A549 (cell line): ENCODE measurements around the gene ANGPTL5. TPM values are rescaled to one million over a fixed set of nuclear protein-coding genes. Genes with fewer than 3 reads are reported as not detected.

Experiments used
- ATAC-seq, 2 experiments: fragments of 200-7000 bp in 1 of 2; fragments of >200 bp in 1 of 2; cut with Nextera tagmentation in 1 of 2; cut with Tn5 transposase in 1 of 2; 3 replicates each; pipeline versions ENCODE4 v1.8.0 to v1.9.1; 2018 to 2020; ENCODE audit warnings: mild to moderate bottlenecking in 1 of 2, moderate library complexity in 1 of 2
- CTCF ChIA-PET: fragments of 300-600 bp; sonication (Branson Sonifier 250); formaldehyde crosslinking; extraction: SDS; loops from one replicate; lab custom pipeline; 2021; ENCODE audit warnings: antibody characterized with exemption, inconsistent platforms; lab: Yijun Ruan, JAX
- POLR2A ChIA-PET: fragments of 350-600 bp; formaldehyde crosslinking; extraction: SDS; loops from one replicate; lab custom pipeline; 2021; ENCODE audit warnings: antibody characterized with exemption, inconsistent platforms; lab: Yijun Ruan, JAX
- DNase-seq, 2 experiments: peaks; one replicate each; pipeline versions ENCODE4 v3.0.0 to v3.0.0-alpha.2; 2011 to 2016; ENCODE audit warnings: low read depth in 1 of 2, low spot score in 1 of 2
- FAIRE-seq: peaks from 2 replicates; lab custom pipeline; 2011; peaks lifted over from hg19 to GRCh38; lab: Jason Lieb, UNC
- H3K27ac ChIP-seq, 2 experiments: fragments of >200 bp; sonication (Bioruptor Twin); formaldehyde crosslinking; 3 replicates each; pipeline ENCODE4 v1.5.1; 2016 to 2017
- H3K4me1 ChIP-seq: fragments of >200 bp; sonication (Bioruptor Twin); formaldehyde crosslinking; 3 replicates; pipeline ENCODE4 v1.6.1; 2016
- H3K4me2 ChIP-seq: fragments of >200 bp; sonication (Bioruptor Twin); formaldehyde crosslinking; 3 replicates; pipeline ENCODE4 v1.6.1; 2016
- H3K4me3 ChIP-seq: fragments of >200 bp; sonication (Bioruptor Twin); formaldehyde crosslinking; 3 replicates; pipeline ENCODE4 v1.5.1; 2016
- H3K9me3 ChIP-seq: fragments of >200 bp; sonication (Bioruptor Twin); formaldehyde crosslinking; 3 replicates; pipeline ENCODE4 v1.6.1; 2016
- ELK1 ChIP-seq: fragments of 150-350 bp; IDR thresholded peaks from 2 replicates; pipeline ENCODE4 v1.6.1; 2014; ENCODE audit warnings: low read depth, mild to moderate bottlenecking, low read length
- FOSL2 ChIP-seq, 2 experiments: fragments of 450-650 bp in 1 of 2; fragments of >200 bp in 1 of 2; sonication (Bioruptor Twin) in 1 of 2; formaldehyde crosslinking; IDR thresholded peaks; 2 replicates each; pipeline versions ENCODE4 v1.5.0 to v1.6.1; 2016 to 2020; ENCODE audit warnings: mild to moderate bottlenecking in 1 of 2, moderate library complexity in 1 of 2
- GATA3 ChIP-seq: IDR thresholded peaks from 2 replicates; pipeline ENCODE4 v1.6.1; 2012; ENCODE audit warnings: borderline replicate concordance
- HES2 ChIP-seq: fragments of >200 bp; sonication (Bioruptor Twin); formaldehyde crosslinking; IDR thresholded peaks from 2 replicates; pipeline ENCODE4 v1.6.1; 2016
- HEYL ChIP-seq: fragments of 250-450 bp; sonication (Bioruptor Pico); IDR thresholded peaks from 2 replicates; pipeline ENCODE4 v1.8.0; 2021; ENCODE audit warnings: mild to moderate bottlenecking, moderate library complexity
- HOXA7 ChIP-seq: fragments of 250-450 bp; sonication (Bioruptor Pico); IDR thresholded peaks from 2 replicates; pipeline ENCODE4 v1.5.0; 2020; ENCODE audit warnings: mild to moderate bottlenecking, moderate library complexity
- HOXB5 ChIP-seq: fragments of 250-450 bp; sonication (Bioruptor Pico); IDR thresholded peaks from 2 replicates; pipeline ENCODE4 v1.5.0; 2020; ENCODE audit warnings: mild to moderate bottlenecking, moderate library complexity
- JUNB ChIP-seq: fragments of >200 bp; sonication (Bioruptor Twin); formaldehyde crosslinking; IDR thresholded peaks from 2 replicates; pipeline ENCODE4 v1.6.1; 2016
- KDM5A ChIP-seq: fragments of 200-600 bp; sonication (generic); IDR thresholded peaks from 2 replicates; pipeline ENCODE4 v1.6.1; 2016; ENCODE audit warnings: antibody characterized with exemption, mild to moderate bottlenecking
- MYC ChIP-seq: IDR thresholded peaks from 2 replicates; pipeline ENCODE4 v1.6.1; 2012; ENCODE audit warnings: mild to moderate bottlenecking, inconsistent platforms, low read length, improper control_type of control experiment, borderline replicate concordance
- NR3C1 ChIP-seq: fragments of >200 bp; sonication (Bioruptor Twin); formaldehyde crosslinking; IDR thresholded peaks from 3 replicates; pipeline ENCODE4 v1.6.1; 2017
- PBX3 ChIP-seq: IDR thresholded peaks from 2 replicates; pipeline ENCODE4 v1.6.1; 2012
- RAD21 ChIP-seq, 2 experiments: fragments of >200 bp in 1 of 2; sonication (Bioruptor Twin) in 1 of 2; formaldehyde crosslinking in 1 of 2; IDR thresholded peaks in 1 of 2; conservative IDR thresholded peaks in 1 of 2; 2 replicates in 1 of 2; 3 replicates in 1 of 2; pipeline ENCODE4 v1.6.1; 2012 to 2018; ENCODE audit warnings: inconsistent platforms in 1 of 2
- SMC3 ChIP-seq: fragments of >200 bp; sonication (Bioruptor Twin); formaldehyde crosslinking; IDR thresholded peaks from 3 replicates; pipeline ENCODE4 v1.6.1; 2018; ENCODE audit warnings: inconsistent platforms
- TFCP2L1 ChIP-seq: fragments of 250-450 bp; sonication (Bioruptor Pico); IDR thresholded peaks from 2 replicates; pipeline ENCODE4 v1.5.0; 2021; ENCODE audit warnings: mild to moderate bottlenecking
- TP53 ChIP-seq: fragments of 250-450 bp; sonication (Bioruptor Pico); IDR thresholded peaks from 2 replicates; pipeline ENCODE4 v1.5.0; 2021; ENCODE audit warnings: mild to moderate bottlenecking, moderate library complexity
- WGBS: methylation state at CpG from one replicate; pipeline ENCODE4 v1.1.6; 2017; ENCODE audit errors: missing lambda C conversion rate; 5-methylcytosine and 5-hydroxymethylcytosine counted together
- polyA plus RNA-seq, 4 experiments: library from polyadenylated mRNA; depleted of rRNA in 3 of 4; stranded (reverse); fragments of >200 nt; fragmentation: RNase III in 1 of 4; extraction: RNeasy Plus Mini Kit Qiagen cat#74134 plus additional on column Dnase treatment in 1 of 4; gene quantifications; 2 replicates in 3 of 4; 3 replicates in 1 of 4; pipeline ENCODE4 v1.2.3, GENCODE V29; 2011 to 2017
- TF ChIP-seq, protein P1 (sequence below): fragments of 250-450 bp; sonication (Bioruptor Pico); IDR thresholded peaks from 2 replicates; pipeline ENCODE4 v1.5.0; 2021; ENCODE audit warnings: mild to moderate bottlenecking, moderate library complexity, borderline replicate concordance
- TF ChIP-seq, protein P2 (sequence below): fragments of >200 bp; sonication (Bioruptor Twin); formaldehyde crosslinking; IDR thresholded peaks from 3 replicates; pipeline ENCODE4 v1.5.1; 2016

ANGPTL5 gene
- polyA plus RNA-seq, 2 of the 4 experiments (the other 2 are of a cell fraction): not detected

- Histone ChIP-seq H3K9me3 (no peaks in the 10 kb centered on the region), H3K4me3 (peak overlapping the region; percentile 49), H3K4me2 (peak overlapping the region; percentile 89), H3K27ac (peak overlapping the region; percentile 77 to 89), H3K4me1 (peaks cover 34% of the 10 kb centered on the region)
- ChIA-PET POLR2A (interaction anchor here (0.8 to 1.2 kb wide), 7 partner anchors 44 to 354 kb away, joined by 3 to 11 read pairs (median 3); no protein-coding TSS in a partner anchor), CTCF (interaction anchor here (0.7 to 3.9 kb wide), 6 partner anchors 12 to 96 kb away, joined by 3 to 20 read pairs (median 4); no protein-coding TSS in a partner anchor)
- WGBS: 8% methylated on average over 6 of the region's 6 CpGs
- ATAC-seq (peak; percentile 15 to 24; a peak in 3 of 6 replicates), FAIRE-seq (no peak), DNase-seq (no peak)
- TF ChIP-seq PBX3 (no peak), KDM5A (no peak), JUNB (no peak), HES2 (no peak), HOXB5 (CRISPR knock-in tag) (no peak)
Observed at GRCh38 chr11:101914341-101914737, 2.0 kb downstream of the ANGPTL5 start.

GRCh38 chr11:101913656-101914055, 2.7 kb downstream of the ANGPTL5 start:
- ChIA-PET POLR2A (no interaction called here), CTCF (interaction anchor here (0.9 to 2.3 kb wide), 4 partner anchors 8 to 68 kb away, joined by 3 to 5 read pairs (median 3); no protein-coding TSS in a partner anchor)
- Histone ChIP-seq H3K4me1 (peaks cover 34% of the 10 kb centered on the region), H3K27ac (peak overlapping the region; percentile 71 to 77; a peak in 4 of 6 replicates), H3K9me3 (no peaks in the 10 kb centered on the region), H3K4me3 (no peak overlapping the region), H3K4me2 (peak overlapping the region; percentile 89)
- DNase-seq (no peak), ATAC-seq (no peak), FAIRE-seq (no peak)
- TF ChIP-seq ELK1 (no peak), HEYL (CRISPR knock-in tag) (no peak), NR3C1 (no peak), RAD21 (conservative IDR thresholded peaks at IDR 0.05 in 1 of 2, IDR thresholded peaks at IDR 0.05 in 1 of 2) (no peak), HOXA7 (CRISPR knock-in tag) (no peak), MYC (no peak), HES2 (no peak)
- WGBS: 71% methylated on average over 5 of the region's 5 CpGs

DNA sequence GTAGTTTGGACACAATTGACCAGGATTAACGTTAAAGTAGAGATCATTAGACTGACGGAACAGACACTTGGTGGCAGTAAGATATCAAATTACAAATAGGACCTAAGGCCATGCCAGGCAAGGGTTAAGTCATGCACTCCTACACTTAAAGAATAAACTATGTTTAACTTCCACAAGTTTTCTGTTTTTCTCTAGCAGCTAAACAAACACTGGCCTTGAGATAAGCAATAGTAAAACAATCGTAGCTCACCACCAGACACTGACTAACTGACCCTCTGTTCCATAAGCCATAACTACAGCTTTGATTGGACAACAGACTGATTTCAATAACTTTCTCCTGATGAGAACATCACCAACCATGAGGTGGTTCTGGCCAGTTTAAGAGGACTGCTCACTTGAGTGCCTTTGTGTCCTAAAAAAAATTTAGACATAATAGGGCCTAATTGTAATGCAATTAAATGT, 3.5 kb downstream of the ANGPTL5 start:
- Histone ChIP-seq H3K27ac (peak overlapping the region; percentile 71 to 77; a peak in 4 of 6 replicates), H3K4me1 (peaks cover 34% of the 10 kb centered on the region), H3K9me3 (no peaks in the 10 kb centered on the region), H3K4me3 (no peak overlapping the region), H3K4me2 (peak overlapping the region; percentile 89)
- FAIRE-seq (no peak), ATAC-seq (peak in 1 of 2 experiments; percentile 7; a peak in 2 of 6 replicates), DNase-seq (peak in 1 of 2 experiments; percentile 68)
- TF ChIP-seq FOSL2 (IDR thresholded peaks at IDR 0.05) (no peak), FOSL2 (CRISPR knock-in tag; IDR thresholded peaks at IDR 0.05) (peak; percentile 45; the same call in 1 of the 2 replicates), GATA3 (peak; percentile 58; the same call in 1 of the 2 replicates), HOXB5 (CRISPR knock-in tag) (no peak), TP53 (no peak), RAD21 (conservative IDR thresholded peaks at IDR 0.05 in 1 of 2, IDR thresholded peaks at IDR 0.05 in 1 of 2) (peak; percentile 51 to 53), TFCP2L1 (CRISPR knock-in tag) (no peak), SMC3 (peak; percentile 33; the same call in 1 of the 3 replicates)
- TF ChIP-seq, protein P1, sequence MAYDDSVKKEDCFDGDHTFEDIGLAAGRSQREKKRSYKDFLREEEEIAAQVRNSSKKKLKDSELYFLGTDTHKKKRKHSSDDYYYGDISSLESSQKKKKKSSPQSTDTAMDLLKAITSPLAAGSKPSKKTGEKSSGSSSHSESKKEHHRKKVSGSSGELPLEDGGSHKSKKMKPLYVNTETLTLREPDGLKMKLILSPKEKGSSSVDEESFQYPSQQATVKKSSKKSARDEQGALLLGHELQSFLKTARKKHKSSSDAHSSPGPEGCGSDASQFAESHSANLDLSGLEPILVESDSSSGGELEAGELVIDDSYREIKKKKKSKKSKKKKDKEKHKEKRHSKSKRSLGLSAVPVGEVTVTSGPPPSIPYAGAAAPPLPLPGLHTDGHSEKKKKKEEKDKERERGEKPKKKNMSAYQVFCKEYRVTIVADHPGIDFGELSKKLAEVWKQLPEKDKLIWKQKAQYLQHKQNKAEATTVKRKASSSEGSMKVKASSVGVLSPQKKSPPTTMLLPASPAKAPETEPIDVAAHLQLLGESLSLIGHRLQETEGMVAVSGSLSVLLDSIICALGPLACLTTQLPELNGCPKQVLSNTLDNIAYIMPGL (CRISPR knock-in tag): no peak
- TF ChIP-seq, protein P2, sequence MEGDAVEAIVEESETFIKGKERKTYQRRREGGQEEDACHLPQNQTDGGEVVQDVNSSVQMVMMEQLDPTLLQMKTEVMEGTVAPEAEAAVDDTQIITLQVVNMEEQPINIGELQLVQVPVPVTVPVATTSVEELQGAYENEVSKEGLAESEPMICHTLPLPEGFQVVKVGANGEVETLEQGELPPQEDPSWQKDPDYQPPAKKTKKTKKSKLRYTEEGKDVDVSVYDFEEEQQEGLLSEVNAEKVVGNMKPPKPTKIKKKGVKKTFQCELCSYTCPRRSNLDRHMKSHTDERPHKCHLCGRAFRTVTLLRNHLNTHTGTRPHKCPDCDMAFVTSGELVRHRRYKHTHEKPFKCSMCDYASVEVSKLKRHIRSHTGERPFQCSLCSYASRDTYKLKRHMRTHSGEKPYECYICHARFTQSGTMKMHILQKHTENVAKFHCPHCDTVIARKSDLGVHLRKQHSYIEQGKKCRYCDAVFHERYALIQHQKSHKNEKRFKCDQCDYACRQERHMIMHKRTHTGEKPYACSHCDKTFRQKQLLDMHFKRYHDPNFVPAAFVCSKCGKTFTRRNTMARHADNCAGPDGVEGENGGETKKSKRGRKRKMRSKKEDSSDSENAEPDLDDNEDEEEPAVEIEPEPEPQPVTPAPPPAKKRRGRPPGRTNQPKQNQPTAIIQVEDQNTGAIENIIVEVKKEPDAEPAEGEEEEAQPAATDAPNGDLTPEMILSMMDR: peak; percentile 18; the same call in 1 of the 3 replicates
- WGBS: 2% methylated on average over 3 of the region's 3 CpGs
- ChIA-PET POLR2A (no interaction called here), CTCF (interaction anchor here (0.9 to 2.3 kb wide), 4 partner anchors 8 to 68 kb away, joined by 3 to 5 read pairs (median 3); no protein-coding TSS in a partner anchor)
